GM21360 (cell line): ENCODE data around the gene GSTP1.
A peak's percentile ranks its signal among the peaks of the same experiment; 100 is the strongest.
"Not testable (repeated sequence)": the region's sequence is repeated elsewhere in the genome, so short reads cannot be mapped to it uniquely, and the experiment has no call there.

Experiments
- ATAC-seq: cut with Tn5 transposase; IDR thresholded peaks from one replicate; pipeline ENCODE4 v1.9.1; 2021; ENCODE audit warnings: mild to moderate bottlenecking, moderate library complexity; ENCODE audit not compliant: unreplicated experiment

Gene GSTP1

DNA sequence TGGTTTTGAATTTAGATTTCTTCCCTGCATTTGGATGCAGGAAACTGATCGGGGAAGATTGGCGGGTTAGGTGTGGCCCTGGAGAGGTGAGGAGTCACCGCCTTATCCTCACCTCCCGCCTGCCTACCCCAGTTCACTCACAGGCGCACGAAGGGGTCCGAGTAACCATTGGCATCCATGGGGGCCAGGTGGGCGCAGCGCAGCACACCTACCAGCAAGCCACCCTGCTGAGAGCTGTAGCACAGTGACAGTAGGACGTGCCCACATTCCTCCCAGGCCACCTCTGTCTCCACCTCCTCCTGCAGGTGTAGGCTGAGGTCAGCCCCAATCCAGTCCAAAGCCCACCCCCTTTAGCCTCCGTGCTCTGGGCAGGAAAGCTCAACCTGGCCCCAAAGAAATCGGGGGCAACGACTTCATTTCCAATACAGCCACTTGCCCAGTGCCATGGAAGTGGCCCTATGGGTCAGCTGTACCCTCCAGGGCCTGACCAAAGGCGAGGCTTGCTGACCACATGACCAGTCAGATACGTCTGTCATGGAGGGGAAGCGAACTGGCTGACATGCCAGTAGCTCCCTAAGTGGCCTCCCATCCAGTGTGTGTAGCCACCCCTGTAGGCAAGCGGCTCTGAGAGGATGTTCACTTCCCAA, 29.8 kb downstream of the GSTP1 start:
- ATAC-seq = no peak

DNA sequence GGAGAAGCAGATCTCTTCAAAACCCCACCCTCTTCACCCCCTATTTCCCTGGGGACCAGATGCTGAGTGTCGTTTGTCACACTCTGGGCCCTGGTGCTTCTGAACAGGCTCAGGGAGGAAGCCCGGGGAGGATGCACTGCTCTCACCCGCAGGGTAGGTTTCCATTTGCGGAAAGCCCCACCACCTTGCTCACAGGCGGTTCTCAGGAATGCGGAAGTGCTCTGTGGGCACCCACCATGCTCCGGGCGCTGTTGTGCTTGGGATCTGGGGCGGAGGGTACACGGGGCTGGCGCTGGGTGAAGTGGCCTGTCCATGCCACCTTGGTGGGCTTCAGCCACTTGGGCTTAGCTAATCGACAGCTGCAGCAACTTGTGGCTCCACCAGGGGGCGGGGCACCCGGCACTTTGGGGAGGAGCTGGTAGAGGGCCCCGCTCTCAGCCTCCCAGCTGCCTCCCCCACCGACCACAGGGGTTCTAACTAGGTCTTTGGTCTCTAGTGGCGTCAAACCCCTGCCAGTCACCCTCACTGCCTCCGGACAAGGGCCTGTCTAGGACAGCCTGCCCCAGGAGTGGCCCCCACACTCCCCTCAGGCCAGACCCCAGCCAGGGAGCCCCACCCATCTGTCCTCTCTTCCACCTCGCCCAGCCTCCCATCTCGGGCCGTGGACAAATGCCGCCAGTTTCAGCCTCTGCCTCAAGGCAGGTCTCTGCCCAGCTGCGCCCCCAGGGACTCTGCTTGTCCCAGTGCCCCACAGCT, 30.5 kb downstream of the GSTP1 start:
- peak; percentile 70 for ATAC-seq

DNA sequence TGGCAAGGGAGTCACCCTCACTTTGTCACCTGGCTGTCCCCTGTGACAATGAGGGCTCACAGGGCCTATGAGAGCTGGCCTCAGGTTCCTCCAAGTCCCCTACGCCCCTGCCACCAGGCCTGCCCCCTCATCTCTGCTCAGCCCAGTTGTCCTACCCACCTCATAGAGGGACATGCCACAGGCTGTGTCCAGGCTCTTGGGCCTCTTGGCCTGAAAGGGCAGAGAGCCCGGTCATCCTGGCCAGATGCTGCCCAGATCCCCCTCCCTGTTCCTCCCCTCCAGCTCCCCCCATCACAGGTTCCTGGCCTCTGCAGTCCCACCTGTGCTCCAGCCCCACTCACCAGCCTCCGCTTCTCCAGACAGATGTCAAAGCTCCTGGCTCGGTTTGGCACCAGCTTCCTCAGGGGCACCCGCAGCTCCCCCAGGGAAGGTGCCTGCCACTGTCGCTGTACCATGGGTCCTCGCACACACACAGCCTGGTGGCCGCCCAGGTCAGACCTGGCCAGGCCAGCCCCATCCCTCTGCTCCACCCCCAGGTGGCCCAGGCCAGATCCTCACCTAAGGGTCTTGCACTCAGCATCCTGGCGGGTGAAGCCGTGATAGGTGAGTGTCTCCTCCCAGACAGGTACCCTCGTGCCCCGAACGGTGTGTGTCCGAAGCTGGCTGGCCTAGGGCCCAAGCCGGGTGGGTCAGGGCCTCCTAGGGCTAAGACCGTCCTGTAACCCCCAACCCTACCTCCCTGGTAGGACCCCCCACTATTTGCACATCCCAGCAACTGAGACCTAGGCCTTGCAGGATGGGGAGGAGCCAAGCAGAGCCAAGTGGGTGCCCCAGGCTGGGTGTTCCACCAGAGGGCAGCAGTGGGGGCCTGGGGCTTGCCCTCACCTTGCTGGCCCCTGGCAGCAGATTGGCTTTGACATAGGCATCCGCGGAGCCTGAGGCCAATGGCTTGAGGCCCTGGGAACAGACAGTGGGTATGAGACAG, 31.4 kb downstream of the GSTP1 start:
- no peak for ATAC-seq

DNA sequence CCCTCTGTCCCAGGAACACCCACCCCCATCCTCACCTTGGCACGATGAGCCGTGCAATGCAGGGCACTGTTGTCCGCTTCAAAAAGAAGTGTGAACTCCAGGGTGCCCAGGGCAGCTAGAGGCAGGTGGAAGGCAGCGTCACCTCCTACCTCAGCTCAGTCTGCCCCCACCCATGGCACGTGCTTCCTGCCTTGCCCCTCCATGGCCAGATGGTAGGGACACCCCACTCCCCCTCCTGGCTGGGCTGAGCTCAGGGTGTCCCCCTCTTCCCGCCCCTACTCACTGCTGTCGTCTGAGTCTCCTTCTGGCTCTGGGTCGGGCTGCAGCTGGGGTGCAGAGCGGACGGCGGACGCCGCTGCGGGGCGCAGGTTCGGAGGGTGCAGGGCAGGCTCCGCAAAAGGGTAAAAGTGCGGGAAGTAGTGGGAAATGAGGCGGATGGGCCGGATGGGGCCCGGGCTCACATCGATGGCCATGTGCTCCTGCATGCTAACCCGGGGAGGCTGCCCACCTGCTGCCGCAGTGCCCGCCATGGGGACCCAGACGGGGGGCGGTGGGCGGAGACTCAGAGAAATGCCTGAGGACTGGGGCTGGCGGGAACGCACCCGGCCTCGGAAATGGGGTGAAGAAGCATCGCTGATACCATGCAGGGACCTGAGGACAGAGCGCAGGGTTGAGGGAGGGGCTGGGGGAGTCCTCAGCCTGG, 32.3 kb downstream of the GSTP1 start:
- no peak for ATAC-seq

DNA sequence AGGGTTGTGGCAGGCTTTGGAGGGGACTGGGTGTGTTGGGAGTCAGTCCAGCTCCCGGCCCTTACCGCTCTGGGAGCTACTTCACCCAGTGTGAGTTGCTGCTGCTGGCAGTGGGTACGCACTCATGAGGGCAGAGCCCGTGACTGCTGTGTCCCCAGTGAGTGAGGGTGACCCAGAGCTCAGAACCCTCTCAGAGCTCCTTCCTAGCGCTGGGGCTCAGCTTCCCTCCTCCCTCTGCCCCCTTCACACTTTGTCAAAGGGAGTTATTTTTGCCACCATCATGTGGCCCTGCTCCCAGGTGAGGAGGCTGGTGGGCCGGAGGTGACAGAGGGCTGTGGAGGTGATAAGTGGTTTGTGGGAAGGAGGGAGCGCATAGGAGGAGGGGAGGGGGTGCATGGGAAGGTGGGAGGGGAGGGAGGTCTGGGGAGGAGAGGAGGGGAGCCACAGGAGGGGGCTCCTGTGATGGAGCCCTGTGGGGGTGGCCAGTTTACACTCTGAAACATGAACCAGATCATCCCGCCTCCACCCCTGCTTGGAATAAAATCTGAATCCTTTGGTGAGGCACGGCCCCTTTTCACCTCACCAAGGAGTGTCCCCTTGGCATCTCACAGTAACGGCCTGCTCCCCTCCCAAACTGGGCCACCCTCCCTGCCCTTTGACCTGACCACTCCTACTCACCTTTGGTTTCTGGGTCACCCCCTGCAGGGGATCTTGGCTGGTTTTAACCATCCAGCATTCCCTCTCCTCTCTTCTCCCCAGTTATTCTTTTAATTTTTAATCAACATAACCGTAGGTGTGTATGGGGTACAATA, 33.0 kb downstream of the GSTP1 start:
- no peak for ATAC-seq

DNA sequence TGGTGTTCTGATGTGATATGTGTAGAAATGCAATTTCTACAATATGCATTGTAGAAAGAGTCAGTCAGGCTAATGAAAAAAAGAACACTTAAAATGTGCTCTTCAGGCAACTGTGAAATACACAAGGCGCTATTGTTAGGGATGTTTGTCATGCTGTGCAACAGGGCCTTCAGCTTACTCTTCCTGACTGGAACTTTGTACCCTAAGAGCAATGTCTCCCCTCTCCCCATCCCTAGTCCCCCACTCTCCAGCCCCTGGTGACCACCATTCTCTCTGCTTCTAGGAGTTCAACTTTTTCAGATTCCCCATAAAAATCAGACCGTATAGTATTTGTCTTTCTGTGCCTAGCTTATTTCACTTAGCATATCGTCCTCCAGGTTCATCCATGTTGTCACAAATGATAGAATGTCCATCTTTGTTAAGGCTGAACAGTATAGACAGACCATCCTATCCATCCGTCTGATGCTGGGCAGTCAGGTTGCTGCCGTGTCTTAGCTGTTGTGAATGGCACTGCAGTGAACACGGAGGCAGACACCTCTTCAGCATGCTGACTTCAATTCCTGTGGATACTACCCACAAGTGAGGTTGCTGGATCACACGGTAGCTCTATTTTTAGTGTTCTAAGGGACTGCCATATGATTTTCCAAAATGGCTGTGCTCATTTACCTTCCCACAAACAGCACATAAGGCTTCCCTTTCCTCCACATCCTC, 33.8 kb downstream of the GSTP1 start:
- ATAC-seq = no peak

DNA sequence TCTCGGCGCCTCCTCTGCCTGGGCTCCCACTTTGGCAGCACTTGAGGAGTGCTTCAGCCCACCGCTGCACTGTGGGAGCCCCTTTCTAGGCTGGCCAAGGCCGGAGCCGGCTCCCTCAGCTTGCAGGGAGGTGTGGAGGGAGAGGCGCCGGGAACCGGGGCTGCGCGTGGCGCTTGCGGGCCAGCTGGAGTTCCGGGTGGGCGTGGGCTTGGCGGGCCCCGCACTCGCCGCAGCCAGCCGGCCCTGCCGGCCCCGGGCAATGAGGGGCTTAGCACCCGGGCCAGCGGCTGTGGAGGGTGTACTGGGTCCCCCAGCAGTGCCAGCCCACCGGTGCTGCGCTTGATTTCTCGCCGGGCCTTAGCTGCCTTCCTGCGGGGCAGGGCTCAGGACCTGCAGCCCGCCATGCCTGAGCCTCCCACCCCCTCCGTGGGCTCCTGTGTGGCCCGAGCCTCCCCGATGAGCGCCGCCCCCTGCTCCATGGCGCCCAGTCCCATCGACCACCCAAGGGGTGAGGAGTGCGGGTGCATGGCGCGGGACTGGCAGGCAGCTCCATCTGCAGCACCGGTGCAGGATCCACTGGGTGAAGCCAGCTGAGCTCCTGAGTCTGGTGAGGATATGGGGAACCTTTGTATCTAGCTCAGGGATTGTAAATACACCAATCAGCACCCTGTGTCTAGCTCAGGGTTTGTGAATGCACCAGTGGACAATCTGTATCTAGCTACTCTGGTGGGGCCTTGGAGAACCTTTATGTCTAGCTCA, 35.5 kb downstream of the GSTP1 start:
- not testable (repeated sequence) for ATAC-seq

DNA sequence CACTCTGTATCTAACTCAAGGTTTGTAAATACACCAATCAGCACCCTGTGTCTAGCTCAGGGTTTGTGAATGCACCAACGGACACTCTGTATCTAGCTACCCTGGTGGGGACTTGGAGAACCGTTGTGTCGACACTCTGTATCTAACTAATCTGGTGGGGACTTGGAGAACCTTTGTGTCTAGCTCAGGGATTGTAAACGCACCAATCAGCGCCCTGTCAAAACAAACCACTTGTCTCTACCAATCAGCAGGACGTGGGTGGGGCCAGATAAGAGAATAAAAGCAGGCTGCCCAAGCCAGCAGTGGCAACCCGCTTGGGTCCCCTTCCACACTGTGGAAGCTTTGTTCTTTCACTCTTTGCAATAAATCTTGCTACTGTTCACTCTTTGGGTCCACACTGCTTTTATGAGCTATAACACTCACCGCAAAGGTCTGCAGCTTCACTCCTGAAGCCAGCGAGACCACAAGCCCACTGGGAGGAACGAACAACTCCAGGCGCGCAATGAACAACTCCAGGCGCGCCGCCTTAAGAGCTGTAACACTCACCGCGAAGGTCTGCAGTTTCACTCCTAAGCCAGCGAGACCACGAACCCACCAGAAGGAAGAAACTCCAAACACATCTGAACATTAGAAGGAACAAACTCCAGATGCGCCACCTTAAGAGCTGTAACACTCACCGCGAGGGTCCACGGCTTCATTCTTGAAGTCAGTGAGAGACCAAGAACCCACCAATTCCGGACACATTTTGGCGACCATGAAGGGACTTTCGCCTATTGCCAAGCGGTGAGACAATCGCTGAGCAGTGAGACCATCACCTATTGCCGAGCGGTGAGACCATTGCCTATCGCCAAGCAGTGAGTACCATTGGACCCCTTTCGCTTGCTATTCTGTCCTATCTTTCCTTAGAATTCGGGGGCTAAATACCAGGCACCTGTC, 36.3 kb downstream of the GSTP1 start:
- ATAC-seq = not testable (repeated sequence)

DNA sequence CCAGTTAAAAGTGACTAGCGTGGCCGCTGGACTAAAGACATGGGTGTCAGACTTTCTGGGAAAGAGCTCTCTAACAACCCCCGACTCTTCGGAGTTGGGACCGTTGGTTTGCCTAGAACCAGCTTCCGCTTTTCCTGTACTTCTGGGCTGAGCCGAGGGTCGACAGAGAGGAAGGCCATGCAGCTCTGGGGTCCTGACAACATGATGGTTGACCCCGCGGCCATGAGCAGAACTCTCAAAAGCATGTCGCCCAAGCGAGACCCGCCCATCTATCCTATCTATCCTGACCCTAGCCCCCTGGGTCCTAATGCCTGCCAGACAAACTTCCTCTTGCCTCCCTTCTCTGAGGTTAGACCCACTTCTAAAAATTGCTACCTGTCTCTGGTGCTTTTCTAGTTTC, 37.0 kb downstream of the GSTP1 start:
- not testable (repeated sequence) for ATAC-seq

DNA sequence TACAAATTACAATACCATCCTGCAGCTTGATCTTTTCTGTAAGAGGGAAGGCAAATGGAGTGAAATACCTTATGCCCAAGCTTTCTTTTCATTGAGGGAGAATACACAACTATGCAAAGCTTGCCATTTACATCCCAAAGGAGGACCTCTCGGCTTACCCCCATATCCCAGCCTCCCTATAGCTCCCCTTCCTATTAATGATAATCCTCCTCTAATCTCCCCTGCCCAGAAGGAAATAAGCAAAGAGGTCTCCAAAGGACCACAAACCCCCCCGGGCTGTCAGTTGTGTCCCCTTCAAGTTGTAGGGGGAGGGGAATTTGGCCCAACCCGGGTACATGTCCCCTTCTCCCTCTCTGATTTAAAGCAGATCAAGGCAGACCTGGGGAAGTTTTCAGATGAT, 38.3 kb downstream of the GSTP1 start:
- not testable (repeated sequence) for ATAC-seq

DNA sequence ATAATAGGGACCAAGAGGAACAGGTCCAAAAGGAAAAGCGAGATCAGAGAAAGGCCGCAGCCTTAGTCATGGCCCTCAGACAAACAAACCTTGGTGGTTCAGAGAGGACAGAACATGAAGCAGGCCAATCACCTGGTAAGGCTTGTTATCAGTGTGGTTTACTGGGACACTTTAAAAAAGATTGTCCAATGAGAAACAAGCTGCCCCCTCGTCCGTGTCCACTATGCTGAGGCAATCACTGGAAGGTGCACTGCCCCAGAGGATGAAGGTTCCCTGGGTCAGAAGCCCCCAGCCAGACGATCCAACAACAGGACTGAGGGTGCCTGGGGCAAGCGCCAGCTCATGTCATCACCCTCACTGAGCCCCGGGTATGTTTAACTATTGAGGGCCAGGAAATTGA, 39.3 kb downstream of the GSTP1 start:
- ATAC-seq = not testable (repeated sequence)

DNA sequence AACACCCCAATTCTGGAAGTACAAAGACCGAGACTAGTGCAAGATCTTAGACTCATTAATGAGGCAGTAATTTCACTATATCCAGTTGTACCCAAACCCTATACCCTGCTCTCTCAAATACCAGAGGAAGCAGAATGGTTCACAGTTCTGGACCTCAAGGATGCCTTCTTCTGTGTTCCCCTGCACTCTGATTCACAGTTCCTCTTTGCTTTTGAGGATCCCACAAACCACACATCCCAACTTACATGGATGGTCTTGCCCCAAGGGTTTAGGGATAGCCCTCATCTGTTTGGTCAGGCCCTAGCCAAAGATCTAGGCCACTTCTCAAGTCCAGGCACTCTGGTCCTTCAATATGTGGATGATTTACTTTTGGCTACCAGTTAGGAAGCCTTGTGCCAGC, 40.2 kb downstream of the GSTP1 start:
- not testable (repeated sequence) for ATAC-seq

DNA sequence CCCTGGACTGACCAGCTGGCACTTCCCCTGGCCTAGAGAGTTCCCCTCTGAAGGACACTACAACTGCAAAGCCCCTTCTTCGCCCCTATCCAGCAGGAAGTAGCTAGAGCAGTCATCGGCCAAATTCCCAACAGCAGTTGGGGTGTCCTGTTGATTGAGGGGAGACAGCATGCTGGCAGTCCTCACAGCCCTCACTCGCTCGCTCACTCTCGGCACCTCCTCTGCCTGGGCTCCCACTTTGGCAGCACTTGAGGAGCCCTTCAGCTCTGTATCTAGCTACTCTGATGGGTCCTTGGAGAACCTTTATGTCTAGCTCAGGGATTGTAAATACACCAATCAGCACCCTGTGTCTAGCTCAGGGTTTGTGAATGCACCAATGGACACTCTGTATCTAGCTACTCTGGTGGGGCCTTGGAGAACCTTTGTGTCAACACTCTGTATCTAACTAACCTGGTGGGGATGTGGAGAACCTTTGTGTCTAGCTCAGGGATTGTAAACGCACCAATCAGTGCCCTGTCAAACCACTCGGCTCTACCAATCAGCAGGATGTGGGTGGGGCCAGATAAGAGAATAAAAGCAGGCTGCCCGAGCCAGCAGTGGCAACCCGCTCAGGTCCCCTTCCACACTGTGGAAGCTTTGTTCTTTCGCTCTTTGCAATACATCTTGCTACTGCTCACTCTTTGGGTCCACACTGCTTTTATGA, 42.7 kb downstream of the GSTP1 start:
- ATAC-seq = not testable (repeated sequence)

DNA sequence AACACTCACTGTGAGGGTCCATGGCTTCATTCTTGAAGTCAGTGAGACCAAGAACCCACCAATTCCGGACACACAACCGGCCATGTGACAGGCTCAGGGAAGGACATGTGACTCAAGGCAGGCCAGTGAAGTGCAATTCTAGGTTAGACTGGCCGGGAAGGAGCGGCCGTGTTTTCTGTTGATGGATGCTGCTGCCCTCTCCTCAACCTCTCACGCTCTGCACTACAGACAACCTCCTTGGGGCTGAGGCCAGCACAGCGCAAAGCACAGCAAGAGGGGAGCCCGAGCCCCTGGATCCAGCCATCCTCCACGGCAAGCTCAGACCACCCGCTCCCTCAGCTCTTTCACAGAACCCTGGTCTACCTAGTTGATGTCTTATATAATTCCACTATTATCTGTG, 43.4 kb downstream of the GSTP1 start:
- ATAC-seq = no peak

DNA sequence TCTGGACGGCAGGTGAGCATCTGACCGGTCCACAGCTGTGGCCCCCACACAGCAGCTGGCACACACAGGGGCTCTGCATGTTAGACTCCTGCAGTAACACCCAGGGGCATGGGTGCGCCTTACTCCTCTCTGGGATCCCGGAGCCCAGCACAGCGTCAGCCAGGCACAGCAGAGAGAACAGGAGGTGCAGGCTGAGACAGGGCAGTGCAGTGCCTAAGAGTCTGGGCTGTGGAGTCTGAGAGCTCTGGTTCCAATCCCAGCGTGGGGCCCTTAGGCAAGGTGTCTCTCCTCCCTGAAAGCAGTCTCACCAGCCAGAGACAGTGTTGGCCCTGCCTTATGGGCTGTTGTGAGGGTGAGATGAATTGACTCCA, 43.8 kb downstream of the GSTP1 start:
- no peak for ATAC-seq

DNA sequence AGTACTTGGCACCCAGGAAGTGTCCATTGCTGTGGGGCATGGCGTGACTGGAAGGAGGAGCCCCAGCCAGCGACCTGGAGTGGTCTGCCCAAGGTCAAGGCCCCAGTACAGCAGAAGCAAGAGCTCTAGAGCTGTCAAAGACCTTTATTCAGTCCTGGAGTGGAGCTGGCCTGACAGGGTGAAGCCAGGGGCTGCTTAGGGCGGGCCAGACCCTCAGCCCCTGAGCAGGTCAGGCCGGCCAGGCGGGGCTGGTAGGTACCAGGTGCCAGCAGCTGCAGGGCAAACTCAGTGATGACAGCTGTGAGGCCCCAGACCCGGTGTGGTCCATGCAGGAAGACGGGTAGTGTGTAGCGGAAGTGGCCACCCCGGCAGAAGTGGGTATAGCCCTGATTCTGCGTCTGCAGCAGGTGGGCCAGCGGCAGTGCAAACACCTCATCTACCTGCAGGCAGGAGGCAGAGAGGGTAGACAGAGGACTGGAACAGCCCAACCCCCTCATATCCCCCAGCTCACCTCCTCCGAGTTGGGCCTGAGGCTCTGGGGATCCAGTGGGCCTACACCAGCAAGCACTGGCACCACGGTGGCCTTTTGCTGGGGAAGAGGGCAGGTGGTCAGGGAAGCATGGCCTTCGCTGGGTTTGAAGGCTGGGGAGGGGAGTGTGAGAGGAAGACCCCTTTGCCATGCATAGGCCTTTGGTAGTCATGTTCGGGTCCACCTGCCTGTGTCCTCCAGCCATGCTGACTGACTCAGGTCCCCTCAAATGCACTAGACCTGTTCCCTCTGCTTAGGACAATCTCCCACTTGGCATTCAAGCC, 44.4 kb downstream of the GSTP1 start:
- no peak for ATAC-seq
